HepG2 (cell line): ENCODE results near the gene ANAPC16. TPM values are rescaled to one million over a fixed set of nuclear protein-coding genes. Genes with fewer than 3 reads are reported as not detected.

Experiments
- GZF1 ChIP-seq: sonication (generic); formaldehyde crosslinking; IDR thresholded peaks from 2 replicates; pipeline ENCODE4 v1.5.1; 2020; ENCODE audit warnings: mild to moderate bottlenecking, missing genetic modification reagents
- HNRNPLL ChIP-seq: fragments of 200-400 bp; formaldehyde crosslinking; IDR thresholded peaks from 2 replicates; pipeline ENCODE4 v1.6.1; 2017; ENCODE audit warnings: mild to moderate bottlenecking, low read depth, low read length; ENCODE audit not compliant: poor library complexity, severe bottlenecking
- PTBP1 ChIP-seq: fragments of 200-400 bp; formaldehyde crosslinking; IDR thresholded peaks from 2 replicates; pipeline ENCODE4 v1.6.1; 2018; ENCODE audit warnings: low read length, low read depth; ENCODE audit not compliant: poor library complexity, severe bottlenecking
- ZNF615 ChIP-seq: sonication (generic); formaldehyde crosslinking; IDR thresholded peaks from 2 replicates; pipeline ENCODE4 v1.5.0; 2020; ENCODE audit warnings: mild to moderate bottlenecking, missing genetic modification reagents, borderline replicate concordance
- ZSCAN22 ChIP-seq: sonication (generic); formaldehyde crosslinking; IDR thresholded peaks from 2 replicates; pipeline ENCODE4 v1.4.0; 2020; ENCODE audit warnings: mild to moderate bottlenecking, missing genetic modification reagents
- polyA plus RNA-seq, 8 experiments: library from polyadenylated mRNA; depleted of rRNA in 3 of 8; stranded (reverse) in 7 of 8; unstranded in 1 of 8; fragments of >200 nt; fragmentation: Illumina TruSeq in 4 of 8; extraction: Trizol in 4 of 8; gene quantifications; 2 replicates each; pipeline versions ENCODE4 v1.2.1 to v1.2.3, GENCODE V29; 2011 to 2016; ENCODE audit warnings: low read depth in 4 of 8, missing spikeins in 1 of 8, mixed read lengths in 1 of 8; ENCODE audit not compliant: insufficient read depth in 1 of 8
- total RNA-seq, 5 experiments: library from RNA; depleted of rRNA; stranded (reverse); fragments of >200 nt; fragmentation: Illumina TruSeq; extraction: Trizol; gene quantifications; 2 replicates each; pipeline ENCODE4 v1.2.3, GENCODE V29; 2016; ENCODE audit warnings: low read depth in 1 of 5
- TF ChIP-seq, protein P1 (sequence below): sonication (generic); formaldehyde crosslinking; IDR thresholded peaks from 2 replicates; pipeline ENCODE4 v1.5.0; 2020; ENCODE audit warnings: mild to moderate bottlenecking, low read depth, missing genetic modification reagents, borderline replicate concordance
- TF ChIP-seq, protein P2 (sequence below), 2 experiments: IDR thresholded peaks; 2 replicates each; pipeline ENCODE4 v1.6.1; 2011 to 2012; ENCODE audit warnings: low read length in 2 of 2, borderline replicate concordance in 1 of 2, low read depth in 1 of 2, mild to moderate bottlenecking in 1 of 2, moderate library complexity in 1 of 2
- TF ChIP-seq, protein P3 (sequence below): sonication (generic); formaldehyde crosslinking; IDR thresholded peaks from 2 replicates; pipeline ENCODE4 v1.4.0; 2020; ENCODE audit warnings: missing genetic modification reagents
- TF ChIP-seq, protein P4 (sequence below): sonication (generic); formaldehyde crosslinking; IDR thresholded peaks from 2 replicates; pipeline ENCODE4 v1.8.1; 2022; ENCODE audit warnings: low read depth, mild to moderate bottlenecking, missing genetic modification reagents
- TF ChIP-seq, protein P5 (sequence below): sonication (generic); formaldehyde crosslinking; IDR thresholded peaks from 2 replicates; pipeline ENCODE4 v1.5.1; 2020; ENCODE audit warnings: mild to moderate bottlenecking, missing genetic modification reagents, borderline replicate concordance
- TF ChIP-seq, protein P6 (sequence below): sonication (generic); formaldehyde crosslinking; IDR thresholded peaks from 2 replicates; pipeline ENCODE4 v1.4.0; 2020; ENCODE audit warnings: missing genetic modification reagents, low read depth, mild to moderate bottlenecking, borderline replicate concordance

The ANAPC16 gene
- total and polyA plus RNA-seq, 2 of the 13 experiments (the other 11 are each of a cell fraction or from before 2014, with no cell fraction given) = 74.8 to 89.4 TPM

DNA sequence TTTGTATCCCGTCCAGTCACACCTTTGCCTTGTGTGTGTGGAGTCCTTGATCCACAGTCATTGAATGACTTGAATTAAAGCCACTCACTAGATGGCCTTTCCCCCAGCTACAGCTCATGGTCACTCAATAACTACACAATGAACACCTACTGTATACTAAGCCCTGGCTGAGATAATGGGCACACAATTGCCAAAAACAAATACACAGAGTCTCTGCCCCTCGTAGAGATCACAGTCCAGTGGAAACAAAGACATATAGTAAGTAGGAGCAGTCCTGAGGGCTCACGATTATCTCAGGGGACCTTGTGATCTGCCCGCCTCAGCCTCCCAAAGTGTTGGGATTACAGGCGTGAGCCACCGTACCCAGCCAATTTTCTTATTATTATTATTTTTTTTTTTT lies 35.8 kb downstream of the ANAPC16 start (continued):
- TF ChIP-seq, protein P1, sequence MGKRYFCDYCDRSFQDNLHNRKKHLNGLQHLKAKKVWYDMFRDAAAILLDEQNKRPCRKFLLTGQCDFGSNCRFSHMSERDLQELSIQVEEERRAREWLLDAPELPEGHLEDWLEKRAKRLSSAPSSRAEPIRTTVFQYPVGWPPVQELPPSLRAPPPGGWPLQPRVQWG (CRISPR knock-in tag) = no peak
- TF ChIP-seq, protein P2, sequence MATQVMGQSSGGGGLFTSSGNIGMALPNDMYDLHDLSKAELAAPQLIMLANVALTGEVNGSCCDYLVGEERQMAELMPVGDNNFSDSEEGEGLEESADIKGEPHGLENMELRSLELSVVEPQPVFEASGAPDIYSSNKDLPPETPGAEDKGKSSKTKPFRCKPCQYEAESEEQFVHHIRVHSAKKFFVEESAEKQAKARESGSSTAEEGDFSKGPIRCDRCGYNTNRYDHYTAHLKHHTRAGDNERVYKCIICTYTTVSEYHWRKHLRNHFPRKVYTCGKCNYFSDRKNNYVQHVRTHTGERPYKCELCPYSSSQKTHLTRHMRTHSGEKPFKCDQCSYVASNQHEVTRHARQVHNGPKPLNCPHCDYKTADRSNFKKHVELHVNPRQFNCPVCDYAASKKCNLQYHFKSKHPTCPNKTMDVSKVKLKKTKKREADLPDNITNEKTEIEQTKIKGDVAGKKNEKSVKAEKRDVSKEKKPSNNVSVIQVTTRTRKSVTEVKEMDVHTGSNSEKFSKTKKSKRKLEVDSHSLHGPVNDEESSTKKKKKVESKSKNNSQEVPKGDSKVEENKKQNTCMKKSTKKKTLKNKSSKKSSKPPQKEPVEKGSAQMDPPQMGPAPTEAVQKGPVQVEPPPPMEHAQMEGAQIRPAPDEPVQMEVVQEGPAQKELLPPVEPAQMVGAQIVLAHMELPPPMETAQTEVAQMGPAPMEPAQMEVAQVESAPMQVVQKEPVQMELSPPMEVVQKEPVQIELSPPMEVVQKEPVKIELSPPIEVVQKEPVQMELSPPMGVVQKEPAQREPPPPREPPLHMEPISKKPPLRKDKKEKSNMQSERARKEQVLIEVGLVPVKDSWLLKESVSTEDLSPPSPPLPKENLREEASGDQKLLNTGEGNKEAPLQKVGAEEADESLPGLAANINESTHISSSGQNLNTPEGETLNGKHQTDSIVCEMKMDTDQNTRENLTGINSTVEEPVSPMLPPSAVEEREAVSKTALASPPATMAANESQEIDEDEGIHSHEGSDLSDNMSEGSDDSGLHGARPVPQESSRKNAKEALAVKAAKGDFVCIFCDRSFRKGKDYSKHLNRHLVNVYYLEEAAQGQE (IDR thresholded peaks at IDR 0.05; ENCODE audit: borderline replicate concordance in 1 of 2, low read depth in 1 of 2, low read length in 2 of 2) = no peak
- TF ChIP-seq GZF1 (CRISPR knock-in tag) (no peak), HNRNPLL (no peak), PTBP1 (no peak), ZNF615 (no peak), ZSCAN22 (CRISPR knock-in tag) (no peak)
- TF ChIP-seq, protein P3, sequence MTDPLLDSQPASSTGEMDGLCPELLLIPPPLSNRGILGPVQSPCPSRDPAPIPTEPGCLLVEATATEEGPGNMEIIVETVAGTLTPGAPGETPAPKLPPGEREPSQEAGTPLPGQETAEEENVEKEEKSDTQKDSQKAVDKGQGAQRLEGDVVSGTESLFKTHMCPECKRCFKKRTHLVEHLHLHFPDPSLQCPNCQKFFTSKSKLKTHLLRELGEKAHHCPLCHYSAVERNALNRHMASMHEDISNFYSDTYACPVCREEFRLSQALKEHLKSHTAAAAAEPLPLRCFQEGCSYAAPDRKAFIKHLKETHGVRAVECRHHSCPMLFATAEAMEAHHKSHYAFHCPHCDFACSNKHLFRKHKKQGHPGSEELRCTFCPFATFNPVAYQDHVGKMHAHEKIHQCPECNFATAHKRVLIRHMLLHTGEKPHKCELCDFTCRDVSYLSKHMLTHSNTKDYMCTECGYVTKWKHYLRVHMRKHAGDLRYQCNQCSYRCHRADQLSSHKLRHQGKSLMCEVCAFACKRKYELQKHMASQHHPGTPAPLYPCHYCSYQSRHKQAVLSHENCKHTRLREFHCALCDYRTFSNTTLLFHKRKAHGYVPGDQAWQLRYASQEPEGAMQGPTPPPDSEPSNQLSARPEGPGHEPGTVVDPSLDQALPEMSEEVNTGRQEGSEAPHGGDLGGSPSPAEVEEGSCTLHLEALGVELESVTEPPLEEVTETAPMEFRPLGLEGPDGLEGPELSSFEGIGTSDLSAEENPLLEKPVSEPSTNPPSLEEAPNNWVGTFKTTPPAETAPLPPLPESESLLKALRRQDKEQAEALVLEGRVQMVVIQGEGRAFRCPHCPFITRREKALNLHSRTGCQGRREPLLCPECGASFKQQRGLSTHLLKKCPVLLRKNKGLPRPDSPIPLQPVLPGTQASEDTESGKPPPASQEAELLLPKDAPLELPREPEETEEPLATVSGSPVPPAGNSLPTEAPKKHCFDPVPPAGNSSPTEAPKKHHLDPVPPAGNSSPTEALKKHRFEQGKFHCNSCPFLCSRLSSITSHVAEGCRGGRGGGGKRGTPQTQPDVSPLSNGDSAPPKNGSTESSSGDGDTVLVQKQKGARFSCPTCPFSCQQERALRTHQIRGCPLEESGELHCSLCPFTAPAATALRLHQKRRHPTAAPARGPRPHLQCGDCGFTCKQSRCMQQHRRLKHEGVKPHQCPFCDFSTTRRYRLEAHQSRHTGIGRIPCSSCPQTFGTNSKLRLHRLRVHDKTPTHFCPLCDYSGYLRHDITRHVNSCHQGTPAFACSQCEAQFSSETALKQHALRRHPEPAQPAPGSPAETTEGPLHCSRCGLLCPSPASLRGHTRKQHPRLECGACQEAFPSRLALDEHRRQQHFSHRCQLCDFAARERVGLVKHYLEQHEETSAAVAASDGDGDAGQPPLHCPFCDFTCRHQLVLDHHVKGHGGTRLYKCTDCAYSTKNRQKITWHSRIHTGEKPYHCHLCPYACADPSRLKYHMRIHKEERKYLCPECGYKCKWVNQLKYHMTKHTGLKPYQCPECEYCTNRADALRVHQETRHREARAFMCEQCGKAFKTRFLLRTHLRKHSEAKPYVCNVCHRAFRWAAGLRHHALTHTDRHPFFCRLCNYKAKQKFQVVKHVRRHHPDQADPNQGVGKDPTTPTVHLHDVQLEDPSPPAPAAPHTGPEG (CRISPR knock-in tag) = 0 out of 2 replicates have a peak, but pooled peaks have one; percentile 39
- TF ChIP-seq, protein P4, sequence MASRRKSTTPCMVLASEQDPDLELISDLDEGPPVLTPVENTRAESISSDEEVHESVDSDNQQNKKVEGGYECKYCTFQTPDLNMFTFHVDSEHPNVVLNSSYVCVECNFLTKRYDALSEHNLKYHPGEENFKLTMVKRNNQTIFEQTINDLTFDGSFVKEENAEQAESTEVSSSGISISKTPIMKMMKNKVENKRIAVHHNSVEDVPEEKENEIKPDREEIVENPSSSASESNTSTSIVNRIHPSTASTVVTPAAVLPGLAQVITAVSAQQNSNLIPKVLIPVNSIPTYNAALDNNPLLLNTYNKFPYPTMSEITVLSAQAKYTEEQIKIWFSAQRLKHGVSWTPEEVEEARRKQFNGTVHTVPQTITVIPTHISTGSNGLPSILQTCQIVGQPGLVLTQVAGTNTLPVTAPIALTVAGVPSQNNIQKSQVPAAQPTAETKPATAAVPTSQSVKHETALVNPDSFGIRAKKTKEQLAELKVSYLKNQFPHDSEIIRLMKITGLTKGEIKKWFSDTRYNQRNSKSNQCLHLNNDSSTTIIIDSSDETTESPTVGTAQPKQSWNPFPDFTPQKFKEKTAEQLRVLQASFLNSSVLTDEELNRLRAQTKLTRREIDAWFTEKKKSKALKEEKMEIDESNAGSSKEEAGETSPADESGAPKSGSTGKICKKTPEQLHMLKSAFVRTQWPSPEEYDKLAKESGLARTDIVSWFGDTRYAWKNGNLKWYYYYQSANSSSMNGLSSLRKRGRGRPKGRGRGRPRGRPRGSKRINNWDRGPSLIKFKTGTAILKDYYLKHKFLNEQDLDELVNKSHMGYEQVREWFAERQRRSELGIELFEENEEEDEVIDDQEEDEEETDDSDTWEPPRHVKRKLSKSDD (CRISPR knock-in tag) = no peak
- TF ChIP-seq, protein P5, sequence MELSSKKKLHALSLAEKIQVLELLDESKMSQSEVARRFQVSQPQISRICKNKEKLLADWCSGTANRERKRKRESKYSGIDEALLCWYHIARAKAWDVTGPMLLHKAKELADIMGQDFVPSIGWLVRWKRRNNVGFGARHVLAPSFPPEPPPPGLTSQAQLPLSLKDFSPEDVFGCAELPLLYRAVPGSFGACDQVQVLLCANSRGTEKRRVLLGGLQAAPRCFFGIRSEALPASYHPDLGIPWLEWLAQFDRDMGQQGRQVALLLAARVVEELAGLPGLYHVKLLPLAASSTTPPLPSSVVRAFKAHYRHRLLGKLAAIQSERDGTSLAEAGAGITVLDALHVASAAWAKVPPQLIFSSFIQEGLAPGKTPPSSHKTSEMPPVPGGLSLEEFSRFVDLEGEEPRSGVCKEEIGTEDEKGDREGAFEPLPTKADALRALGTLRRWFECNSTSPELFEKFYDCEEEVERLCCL (CRISPR knock-in tag) = no peak
- TF ChIP-seq, protein P6, sequence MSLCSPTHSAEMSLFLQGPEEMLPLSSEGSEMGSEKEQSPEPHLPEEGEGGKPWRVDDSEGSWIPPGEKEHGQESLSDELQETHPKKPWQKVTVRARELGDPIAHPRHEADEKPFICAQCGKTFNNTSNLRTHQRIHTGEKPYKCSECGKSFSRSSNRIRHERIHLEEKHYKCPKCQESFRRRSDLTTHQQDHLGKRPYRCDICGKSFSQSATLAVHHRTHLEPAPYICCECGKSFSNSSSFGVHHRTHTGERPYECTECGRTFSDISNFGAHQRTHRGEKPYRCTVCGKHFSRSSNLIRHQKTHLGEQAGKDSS (CRISPR knock-in tag) = no peak
